Aorta (tissue), 5 donors: ENCODE results near the gene IFNAR1. TPM values are rescaled to one million over a fixed set of nuclear protein-coding genes. Genes with fewer than 3 reads are reported as not detected.

Source experiments
- ATAC-seq: fragments of 200-7000 bp; cut with Tn5 transposase; one replicate; pipeline ENCODE4 v1.9.1; 2022; ENCODE audit warnings: moderate library complexity; ENCODE audit not compliant: low FRiP score
- DNase-seq, 2 donors: peaks; one replicate each; pipeline ENCODE4 v3.0.0-alpha.2; 2020
- H3K27ac ChIP-seq, 2 donors: one replicate each; pipeline ENCODE4 v1.5.1; 2013; ENCODE audit warnings: low read length in 2 of 2, mild to moderate bottlenecking in 2 of 2, moderate library complexity in 2 of 2, control low read depth in 1 of 2, inconsistent platforms in 1 of 2, low read depth in 1 of 2
- H3K27me3 ChIP-seq, 2 donors: one replicate each; pipeline ENCODE4 v1.6.1; 2013; ENCODE audit warnings: control low read depth in 1 of 2, low read length in 1 of 2, mild to moderate bottlenecking in 1 of 2, moderate library complexity in 1 of 2; ENCODE audit not compliant: insufficient read depth in 2 of 2, control insufficient read depth in 1 of 2
- H3K36me3 ChIP-seq, 2 donors: one replicate each; pipeline ENCODE4 v1.6.1; 2013; ENCODE audit warnings: control low read depth in 1 of 2, low read length in 1 of 2, mild to moderate bottlenecking in 1 of 2; ENCODE audit not compliant: insufficient read depth in 2 of 2, control insufficient read depth in 1 of 2
- H3K4me1 ChIP-seq, 2 donors: one replicate each; pipeline ENCODE4 v1.6.1; 2013; ENCODE audit warnings: low read length in 2 of 2, control low read depth in 1 of 2, mild to moderate bottlenecking in 1 of 2, moderate library complexity in 1 of 2; ENCODE audit not compliant: insufficient read depth in 2 of 2, control insufficient read depth in 1 of 2
- H3K4me3 ChIP-seq, 2 donors: one replicate each; pipeline ENCODE4 v1.5.1; 2013; ENCODE audit warnings: low read length in 2 of 2, control low read depth in 1 of 2, mild to moderate bottlenecking in 1 of 2
- H3K9me3 ChIP-seq: one replicate; pipeline ENCODE4 v1.6.1; 2013; ENCODE audit warnings: mild to moderate bottlenecking, low read length; ENCODE audit not compliant: control insufficient read depth
- WGBS, 2 donors: extraction: QIAGEN DNeasy Blood & Tissue Kit; methylation state at CpG; one replicate each; pipeline ENCODE4 v1.1.7; 2013; 5-methylcytosine and 5-hydroxymethylcytosine counted together
- intact Hi-C, 2 donors: fragments of 100-400 bp; cut with DNase I; formaldehyde crosslinking; loops; one replicate each; pipeline versions ENCODE4 v1.14.2 to v1.15.0; 2022
- polyA plus RNA-seq, 2 donors: library from polyadenylated mRNA; stranded (reverse); fragments of 200-250 nt; gene quantifications; one replicate each; pipeline ENCODE4 v1.2.3, GENCODE V29; 2013
- total RNA-seq, 2 donors: library from RNA; stranded (reverse); fragmentation: NEBNext Ultra II Directional; extraction: Animal tissue kit (Norgen Biotek cat#: 25700); gene quantifications; one replicate each; pipeline ENCODE4 v1.2.1, GENCODE V29; 2021
- donor health status: healthy with polysubstance abuse.
- donor health status: Bipolar disorder and iron deficiency.
- donor health status: DM: no; HTN: no; CAD: no.
- donor health status: DM: no; HTN: no; CAD: no.
- donor health status: DM: yes; HTN: yes; CAD: no.

Gene IFNAR1
- total and polyA plus RNA-seq, 4 donors, result 13.9 to 59.3 (median 33.4) TPM

DNA sequence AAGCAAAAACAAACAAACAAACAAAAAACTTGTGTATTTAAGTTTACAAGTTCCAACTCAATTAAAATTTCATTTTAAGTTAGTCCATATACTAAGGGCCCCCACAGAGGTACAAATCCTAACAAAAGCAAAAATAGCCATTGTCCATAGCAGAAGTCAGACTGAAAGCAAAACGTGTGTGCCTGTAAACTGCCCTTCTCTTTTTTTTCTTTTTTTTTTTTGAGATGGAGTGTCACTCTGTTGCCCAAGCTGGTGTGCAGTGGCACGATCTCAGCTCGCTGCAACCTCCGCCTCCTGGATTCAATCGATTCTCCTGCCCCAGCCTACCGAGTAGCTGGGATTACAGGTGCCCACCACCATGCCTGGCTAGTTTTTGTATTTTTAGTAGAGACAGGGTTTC lies 66.9 kb downstream of the IFNAR1 start:
- WGBS, 2 donors, result 82 to 83% methylated on average over 6 of the region's 6 CpGs
- Histone ChIP-seq H3K27ac (no peak overlapping the region), H3K9me3 (no peaks in the 10 kb centered on the region), H3K36me3 (no peaks in the 10 kb centered on the region), H3K27me3 (no peaks in the 10 kb centered on the region), H3K4me3 (no peak overlapping the region), H3K4me1 (peaks cover 0 to 2% of the 10 kb centered on the region in 2 donors)
- no peak for DNase-seq
- no peak for ATAC-seq
- intact Hi-C loops, result no loop called here

DNA sequence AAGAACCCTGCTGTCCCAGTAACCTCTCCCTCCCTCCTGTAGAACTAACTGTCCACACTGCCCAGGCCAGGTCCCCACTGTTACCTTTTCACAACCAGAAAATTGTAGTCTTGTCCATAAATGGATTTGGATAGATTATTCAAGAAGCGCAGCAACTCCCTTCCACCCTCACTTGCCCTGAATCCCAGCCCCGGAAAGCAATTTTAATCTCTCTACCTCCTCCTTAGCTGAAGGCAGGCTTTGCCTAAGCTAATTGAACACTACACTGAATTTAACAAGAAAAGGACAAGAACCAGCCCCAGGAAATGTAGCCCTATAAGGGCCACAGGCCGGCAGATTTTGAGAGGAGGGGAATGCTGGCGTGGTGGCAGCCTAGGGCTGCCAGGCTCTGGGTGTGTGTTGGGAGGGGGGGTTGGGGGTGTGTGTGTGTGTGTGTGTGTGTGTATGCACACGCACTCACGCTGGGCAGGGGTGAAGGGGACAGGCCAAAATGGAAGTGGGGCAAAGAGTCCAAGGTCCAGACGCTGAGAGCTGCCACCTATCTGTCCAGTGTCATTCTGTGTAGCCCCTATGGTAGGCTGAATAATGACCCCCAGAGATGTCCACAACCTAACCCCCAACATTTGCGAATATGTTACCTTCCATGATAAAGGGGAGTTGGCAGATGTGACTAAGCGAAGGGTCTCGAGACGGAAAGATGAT lies 67.7 kb downstream of the IFNAR1 start:
- Histone ChIP-seq H3K36me3 (no peaks in the 10 kb centered on the region), H3K27me3 (no peaks in the 10 kb centered on the region), H3K4me3 (no peak overlapping the region), H3K27ac (no peak overlapping the region), H3K9me3 (no peaks in the 10 kb centered on the region), H3K4me1 (peaks cover 0 to 2% of the 10 kb centered on the region in 2 donors)
- ATAC-seq (no peak), DNase-seq (no peak)
- 81 to 86% methylated on average over 11 of the region's 11 CpGs for WGBS, 2 donors
- intact Hi-C loops, result no loop called here

- Histone ChIP-seq H3K27ac (no peak overlapping the region), H3K36me3 (no peaks in the 10 kb centered on the region), H3K4me1 (peaks cover 0 to 2% of the 10 kb centered on the region in 2 donors), H3K27me3 (no peaks in the 10 kb centered on the region), H3K9me3 (no peaks in the 10 kb centered on the region), H3K4me3 (no peak overlapping the region)
- 47 to 51% methylated on average over 5 of the region's 5 CpGs for WGBS, 2 donors
- ATAC-seq (no peak), DNase-seq (no peak)
- intact Hi-C loops, result no loop called here
These were observed 68.6 kb downstream of the IFNAR1 start for GRCh38 chr21:33393348-33393747.

GRCh38 chr21:33394260-33394659 lies 69.5 kb downstream of the IFNAR1 start:
- Histone ChIP-seq H3K9me3 (no peaks in the 10 kb centered on the region), H3K27me3 (no peaks in the 10 kb centered on the region), H3K4me3 (no peak overlapping the region), H3K36me3 (no peaks in the 10 kb centered on the region), H3K4me1 (peaks cover 0 to 2% of the 10 kb centered on the region in 2 donors), H3K27ac (no peak overlapping the region)
- DNase-seq, result peak in 1 of 2 donors; percentile 71
- intact Hi-C loops, result no loop called here
- 92% methylated on average over 8 of the region's 8 CpGs for WGBS, 2 donors
- ATAC-seq, result no peak

DNA sequence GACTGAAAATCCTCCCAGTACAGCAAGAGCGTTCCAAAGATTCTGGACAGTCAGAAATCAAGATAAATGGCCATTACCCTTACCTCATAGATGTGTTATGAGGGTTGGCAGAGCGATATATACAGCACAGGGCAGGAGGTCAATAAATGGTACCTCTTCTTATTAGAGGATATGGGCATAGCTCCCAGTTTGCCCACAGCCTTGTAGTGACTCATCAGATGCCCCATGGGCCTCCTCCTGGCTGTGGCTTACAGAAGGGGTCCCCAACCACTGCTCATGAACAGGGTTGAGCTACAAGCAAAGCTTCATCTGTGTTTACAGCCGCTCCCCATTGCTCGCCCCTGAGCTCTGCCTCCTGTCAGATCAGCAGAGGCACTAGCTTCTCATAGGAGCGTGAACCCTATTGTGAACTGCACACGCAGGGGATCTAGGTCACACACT lies 71.1 kb downstream of the IFNAR1 start:
- Histone ChIP-seq H3K36me3 (no peaks in the 10 kb centered on the region), H3K27ac (no peak overlapping the region), H3K4me3 (no peak overlapping the region), H3K27me3 (no peaks in the 10 kb centered on the region), H3K9me3 (no peaks in the 10 kb centered on the region), H3K4me1 (peaks cover 0 to 2% of the 10 kb centered on the region in 2 donors)
- ATAC-seq (no peak), DNase-seq (no peak)
- intact Hi-C loops, result no loop called here
- 58 to 64% methylated on average over 6 of the region's 6 CpGs for WGBS, 2 donors

DNA sequence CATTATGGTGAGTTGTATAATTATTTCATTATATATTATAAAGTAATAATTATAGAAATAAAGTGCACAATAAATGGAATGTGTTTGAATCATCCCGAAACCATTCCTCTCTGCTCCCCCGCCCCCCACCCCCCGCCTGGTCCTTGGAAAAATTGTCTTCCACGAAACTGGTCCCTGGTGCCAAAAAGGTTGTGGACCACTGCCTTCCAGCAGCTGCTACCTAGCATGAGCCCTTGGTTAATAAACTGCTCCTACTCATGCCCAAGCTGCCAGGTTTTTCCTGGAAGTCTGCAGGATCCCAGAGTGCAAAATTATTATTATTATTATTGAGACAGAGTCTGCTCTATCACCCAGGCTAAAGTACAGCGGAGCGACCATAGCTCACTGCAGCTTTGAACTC lies 71.7 kb downstream of the IFNAR1 start:
- no peak overlapping the region for H3K27ac ChIP-seq
- intact Hi-C loops, result no loop called here
- H3K4me1 ChIP-seq, result peaks cover 0 to 2% of the 10 kb centered on the region in 2 donors

DNA sequence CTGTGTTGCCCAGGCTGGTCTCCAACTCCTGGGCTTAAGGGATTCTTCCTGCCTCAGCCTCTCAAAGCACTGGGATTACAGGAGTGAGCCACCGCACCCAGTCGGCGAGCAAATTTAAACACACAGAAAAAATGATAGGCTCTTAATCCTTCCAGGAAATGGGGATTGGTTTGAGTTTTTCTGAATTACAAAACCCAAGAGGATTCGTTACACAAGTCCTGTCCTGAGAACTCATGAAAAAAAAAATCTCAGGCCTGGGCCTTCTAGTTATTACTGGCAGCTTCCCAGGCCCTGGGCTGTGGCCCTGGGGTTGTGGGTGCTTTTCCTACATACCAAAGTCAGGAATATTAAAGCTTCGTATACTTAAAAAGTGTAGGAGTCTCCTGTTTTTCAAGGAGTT lies 72.2 kb downstream of the IFNAR1 start:
- Histone ChIP-seq H3K27me3 (no peaks in the 10 kb centered on the region), H3K9me3 (no peaks in the 10 kb centered on the region), H3K4me1 (peaks cover 0 to 2% of the 10 kb centered on the region in 2 donors), H3K4me3 (no peak overlapping the region), H3K27ac (peak overlapping the region in 1 of 2 donors; percentile 9), H3K36me3 (no peaks in the 10 kb centered on the region)
- intact Hi-C loops, result no loop called here
- DNase-seq (no peak), ATAC-seq (no peak)
- 1 to 7% methylated on average over 5 of the region's 5 CpGs for WGBS, 2 donors

More for the DNA sequence above, 71.7 kb downstream of the IFNAR1 start:
- H3K4me3 ChIP-seq, result no peak overlapping the region
- no peaks in the 10 kb centered on the region for H3K27me3 ChIP-seq
- DNase-seq, result no peak
- no peak for ATAC-seq
- H3K36me3 ChIP-seq, result no peaks in the 10 kb centered on the region
- 47% methylated on average over 6 of the region's 6 CpGs for WGBS, 2 donors
- H3K9me3 ChIP-seq, result no peaks in the 10 kb centered on the region

- no peak overlapping the region for H3K4me3 ChIP-seq
- peaks cover 0 to 2% of the 10 kb centered on the region in 2 donors for H3K4me1 ChIP-seq
- DNase-seq (no peak), ATAC-seq (no peak)
- intact Hi-C loops, result no loop called here
- H3K27ac ChIP-seq, result no peak overlapping the region
- no peaks in the 10 kb centered on the region for H3K27me3 ChIP-seq
- WGBS, 2 donors, result 97 to 100% methylated on average over 3 of the region's 3 CpGs
- no peaks in the 10 kb centered on the region for H3K9me3 ChIP-seq
- no peaks in the 10 kb centered on the region for H3K36me3 ChIP-seq
These were observed 72.9 kb downstream of the IFNAR1 start for GRCh38 chr21:33397717-33398116.

DNA sequence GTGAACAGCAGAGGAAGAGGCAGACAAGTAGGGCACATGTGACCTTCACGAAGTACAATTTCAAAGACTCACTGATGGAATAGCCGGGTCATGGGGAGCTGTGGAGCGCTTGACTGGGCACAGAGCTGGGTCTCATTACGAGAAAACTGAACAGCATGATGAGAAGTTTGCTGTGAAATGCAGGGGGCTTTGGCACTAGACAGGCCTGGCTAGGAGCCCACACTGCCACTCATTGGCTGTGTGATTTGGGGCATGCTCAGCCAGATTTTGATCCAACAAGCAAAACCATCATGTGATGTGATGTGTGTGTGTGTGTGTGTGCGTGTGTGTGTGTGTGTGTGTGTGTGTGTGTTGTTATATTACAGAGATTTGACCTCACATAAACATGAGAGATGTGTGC lies 73.6 kb downstream of the IFNAR1 start:
- intact Hi-C loops, result no loop called here
- H3K27me3 ChIP-seq, result no peaks in the 10 kb centered on the region
- H3K27ac ChIP-seq, result no peak overlapping the region
- H3K9me3 ChIP-seq, result no peaks in the 10 kb centered on the region
- ATAC-seq (no peak), DNase-seq (no peak)
- peaks cover 0 to 2% of the 10 kb centered on the region in 2 donors for H3K4me1 ChIP-seq
- H3K36me3 ChIP-seq, result no peaks in the 10 kb centered on the region
- 84 to 91% methylated on average over 5 of the region's 5 CpGs for WGBS, 2 donors
- no peak overlapping the region for H3K4me3 ChIP-seq
